GM19099 (cell line): ENCODE measurements around the gene LINC01488.

Source experiments
- POLR2A ChIP-seq: IDR thresholded peaks from 3 replicates; pipeline ENCODE4 v1.6.1; 2011; ENCODE audit warnings: low read depth; ENCODE audit not compliant: insufficient read length; ENCODE audit errors: extremely low read depth

Gene LINC01488

GRCh38 chr11:69526453-69526810 lies 45.0 kb downstream of the LINC01488 start:
- TF ChIP-seq POLR2A = no peak

- no peak for TF ChIP-seq POLR2A
Observed at GRCh38 chr11:69529001-69529400, 47.5 kb downstream of the LINC01488 start.

GRCh38 chr11:69530278-69531070 lies 49.0 kb downstream of the LINC01488 start:
- TF ChIP-seq POLR2A = no peak

GRCh38 chr11:69531071-69531716 lies 49.7 kb downstream of the LINC01488 start:
- TF ChIP-seq POLR2A = no peak

GRCh38 chr11:69531717-69532088 lies 50.2 kb downstream of the LINC01488 start:
- no peak for TF ChIP-seq POLR2A

- no peak for TF ChIP-seq POLR2A
Observed at GRCh38 chr11:69533296-69534165, 52.1 kb downstream of the LINC01488 start.

GRCh38 chr11:69534166-69534530 lies 52.7 kb downstream of the LINC01488 start:
- TF ChIP-seq POLR2A = no peak

- no peak for TF ChIP-seq POLR2A
Observed at GRCh38 chr11:69535908-69536307, 54.4 kb downstream of the LINC01488 start.

- no peak for TF ChIP-seq POLR2A
Observed at GRCh38 chr11:69536406-69536805, 54.9 kb downstream of the LINC01488 start.

GRCh38 chr11:69537126-69537525 lies 55.7 kb downstream of the LINC01488 start:
- no peak for TF ChIP-seq POLR2A

GRCh38 chr11:69537855-69538640 lies 56.6 kb downstream of the LINC01488 start:
- no peak for TF ChIP-seq POLR2A

- no peak for TF ChIP-seq POLR2A
Observed at GRCh38 chr11:69538854-69539253, 57.4 kb downstream of the LINC01488 start.

- TF ChIP-seq POLR2A = no peak
Observed at GRCh38 chr11:69539416-69540117, 58.1 kb downstream of the LINC01488 start.
